ENCODE results near the gene SLC8A3. TPM values are rescaled to one million over a fixed set of nuclear protein-coding genes. Genes with fewer than 3 reads are reported as not detected.

The SLC8A3 gene
- polyA plus RNA-seq, 1 of the 3 experiments (the other 2 are of a cell fraction), result 0.26 TPM

GRCh38 chr14:70107309-70107708 is 81.4 kb downstream of the SLC8A3 start:
- DNase-seq, result peak; percentile 51
- Histone ChIP-seq H3K79me2 (ENCODE audit: insufficient read depth) (no peaks in the 10 kb centered on the region), H3F3A (replicated peaks; ENCODE audit: insufficient read depth) (no peaks in the 10 kb centered on the region), H3K4me2 (no peak overlapping the region), H4K20me1 (ENCODE audit: insufficient read depth) (no peaks in the 10 kb centered on the region), H3K9ac (no peak overlapping the region), H3K36me3 (replicated peaks in 1 of 2; ENCODE audit: control insufficient read depth in 1 of 2, insufficient read depth in 2 of 2, low read length in 1 of 2) (peaks cover 0 to 2% of the 10 kb centered on the region in 2 experiments), H3K4me3 (ENCODE audit: low read depth in 2 of 2, low read length in 1 of 2) (no peak overlapping the region), H3K27me3 (ENCODE audit: insufficient read depth) (no peaks in the 10 kb centered on the region), H3K27ac (ENCODE audit: low read depth in 2 of 2, low read length in 1 of 2) (peak overlapping the region in 1 of 2 experiments; percentile 82; a peak in 2 of 4 replicates), H3K4me1 (ENCODE audit: control insufficient read depth in 1 of 2, insufficient read depth in 2 of 2, low read depth in 1 of 2, low read length in 1 of 2) (peaks cover 0 to 13% of the 10 kb centered on the region in 2 experiments; a peak in 2 of 4 replicates), H2AFZ (ENCODE audit: low read depth) (no peak overlapping the region), H3K9me3 (no peaks in the 10 kb centered on the region), H3K9me2 (no peaks in the 10 kb centered on the region)
- CTCF ChIA-PET, result interaction anchor here (1.0 to 1.4 kb wide), 8 partner anchors 10 to 118 kb away, joined by 3 to 5 read pairs (median 3); partner anchors contain the start of gene SLC8A3
- WGBS (ENCODE audit: low lambda C conversion rate), result 9% methylated on average over 2 of the region's 2 CpGs
- POLR2A ChIA-PET, result interaction anchor here (0.9 to 1.9 kb wide), 3 partner anchors 12 to 81 kb away, joined by 4 to 8 read pairs (median 5); partner anchors contain the start of gene SLC8A3
- TF ChIP-seq RXRA (IDR thresholded peaks at IDR 0.05; ENCODE audit: borderline replicate concordance, low read depth) (no peak), TEAD4 (IDR thresholded peaks at IDR 0.05; ENCODE audit: borderline replicate concordance, insufficient read depth) (no peak), NFIC (IDR thresholded peaks at IDR 0.05; ENCODE audit: borderline replicate concordance) (no peak), FOXM1 (IDR thresholded peaks at IDR 0.05; ENCODE audit: low read depth) (no peak), EZH2phosphoT487 (IDR thresholded peaks at IDR 0.05; ENCODE audit: borderline replicate concordance, low read depth) (no peak), RFX5 (IDR thresholded peaks at IDR 0.05; ENCODE audit: low read length) (no peak), REST (IDR thresholded peaks at IDR 0.05; ENCODE audit: low read depth, low read length) (no peak), RAD21 (IDR thresholded peaks at IDR 0.05; ENCODE audit: low read length) (peak; percentile 30), SIN3A (IDR thresholded peaks at IDR 0.05; ENCODE audit: borderline replicate concordance, low read depth, low read length) (no peak), GABPA (IDR thresholded peaks at IDR 0.05; ENCODE audit: low read depth) (no peak), ELF1 (IDR thresholded peaks at IDR 0.05) (no peak), JUND (IDR thresholded peaks at IDR 0.05) (no peak), MEF2A (IDR thresholded peaks at IDR 0.05; ENCODE audit: borderline replicate concordance, low read depth) (no peak), TAF1 (IDR thresholded peaks at IDR 0.05; ENCODE audit: borderline replicate concordance, low read depth, low read length) (no peak), MXI1 (IDR thresholded peaks at IDR 0.05; ENCODE audit: low read depth, low read length) (peak; percentile 15; the same call in 1 of the 2 replicates), YY1 (IDR thresholded peaks at IDR 0.05; ENCODE audit: low read depth) (no peak), RCOR1 (IDR thresholded peaks at IDR 0.05; ENCODE audit: low read length) (peak; percentile 86), TCF12 (IDR thresholded peaks at IDR 0.05) (no peak), NRF1 (IDR thresholded peaks at IDR 0.05; ENCODE audit: low read depth, low read length) (no peak), PBX3 (IDR thresholded peaks at IDR 0.05) (no peak), FOXJ3 (CRISPR knock-in tag; IDR thresholded peaks at IDR 0.05) (peak; percentile 63; the same call in 1 of the 2 replicates), GATA2 (CRISPR knock-in tag; IDR thresholded peaks at IDR 0.05) (peak; percentile 95)
- TF ChIP-seq, protein P1, sequence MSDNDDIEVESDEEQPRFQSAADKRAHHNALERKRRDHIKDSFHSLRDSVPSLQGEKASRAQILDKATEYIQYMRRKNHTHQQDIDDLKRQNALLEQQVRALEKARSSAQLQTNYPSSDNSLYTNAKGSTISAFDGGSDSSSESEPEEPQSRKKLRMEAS (IDR thresholded peaks at IDR 0.05; ENCODE audit: low read depth), result no peak
- TF ChIP-seq, protein P2, sequence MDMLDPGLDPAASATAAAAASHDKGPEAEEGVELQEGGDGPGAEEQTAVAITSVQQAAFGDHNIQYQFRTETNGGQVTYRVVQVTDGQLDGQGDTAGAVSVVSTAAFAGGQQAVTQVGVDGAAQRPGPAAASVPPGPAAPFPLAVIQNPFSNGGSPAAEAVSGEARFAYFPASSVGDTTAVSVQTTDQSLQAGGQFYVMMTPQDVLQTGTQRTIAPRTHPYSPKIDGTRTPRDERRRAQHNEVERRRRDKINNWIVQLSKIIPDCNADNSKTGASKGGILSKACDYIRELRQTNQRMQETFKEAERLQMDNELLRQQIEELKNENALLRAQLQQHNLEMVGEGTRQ (IDR thresholded peaks at IDR 0.05; ENCODE audit: borderline replicate concordance, low read depth, low read length), result no peak
- TF ChIP-seq, protein P3, sequence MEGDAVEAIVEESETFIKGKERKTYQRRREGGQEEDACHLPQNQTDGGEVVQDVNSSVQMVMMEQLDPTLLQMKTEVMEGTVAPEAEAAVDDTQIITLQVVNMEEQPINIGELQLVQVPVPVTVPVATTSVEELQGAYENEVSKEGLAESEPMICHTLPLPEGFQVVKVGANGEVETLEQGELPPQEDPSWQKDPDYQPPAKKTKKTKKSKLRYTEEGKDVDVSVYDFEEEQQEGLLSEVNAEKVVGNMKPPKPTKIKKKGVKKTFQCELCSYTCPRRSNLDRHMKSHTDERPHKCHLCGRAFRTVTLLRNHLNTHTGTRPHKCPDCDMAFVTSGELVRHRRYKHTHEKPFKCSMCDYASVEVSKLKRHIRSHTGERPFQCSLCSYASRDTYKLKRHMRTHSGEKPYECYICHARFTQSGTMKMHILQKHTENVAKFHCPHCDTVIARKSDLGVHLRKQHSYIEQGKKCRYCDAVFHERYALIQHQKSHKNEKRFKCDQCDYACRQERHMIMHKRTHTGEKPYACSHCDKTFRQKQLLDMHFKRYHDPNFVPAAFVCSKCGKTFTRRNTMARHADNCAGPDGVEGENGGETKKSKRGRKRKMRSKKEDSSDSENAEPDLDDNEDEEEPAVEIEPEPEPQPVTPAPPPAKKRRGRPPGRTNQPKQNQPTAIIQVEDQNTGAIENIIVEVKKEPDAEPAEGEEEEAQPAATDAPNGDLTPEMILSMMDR (IDR thresholded peaks at IDR 0.05), result no peak
- TF ChIP-seq, protein P4, sequence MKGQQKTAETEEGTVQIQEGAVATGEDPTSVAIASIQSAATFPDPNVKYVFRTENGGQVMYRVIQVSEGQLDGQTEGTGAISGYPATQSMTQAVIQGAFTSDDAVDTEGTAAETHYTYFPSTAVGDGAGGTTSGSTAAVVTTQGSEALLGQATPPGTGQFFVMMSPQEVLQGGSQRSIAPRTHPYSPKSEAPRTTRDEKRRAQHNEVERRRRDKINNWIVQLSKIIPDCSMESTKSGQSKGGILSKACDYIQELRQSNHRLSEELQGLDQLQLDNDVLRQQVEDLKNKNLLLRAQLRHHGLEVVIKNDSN (IDR thresholded peaks at IDR 0.05; ENCODE audit: borderline replicate concordance, low read depth), result no peak

Measured in SK-N-SH (cell line).